IPS-15b (cell line): ENCODE results near the gene PGLYRP3.

Source experiments
- H3K27me3 ChIP-seq: one replicate; pipeline ENCODE4 v1.6.1; 2013; ENCODE audit warnings: low read length; ENCODE audit not compliant: control insufficient read depth, insufficient read depth
- H3K36me3 ChIP-seq: one replicate; pipeline ENCODE4 v1.6.1; 2013; ENCODE audit warnings: low read length; ENCODE audit not compliant: control insufficient read depth, insufficient read depth
- H3K4me1 ChIP-seq: one replicate; pipeline ENCODE4 v1.6.1; 2013; ENCODE audit warnings: mild to moderate bottlenecking, low read length; ENCODE audit not compliant: control insufficient read depth, insufficient read depth
- H3K4me3 ChIP-seq: one replicate; pipeline ENCODE4 v1.5.1; 2013; ENCODE audit warnings: low read depth, low read length
- H3K9ac ChIP-seq: one replicate; pipeline ENCODE4 v1.6.1; 2013; ENCODE audit warnings: low read depth, mild to moderate bottlenecking, low read length
- H3K9me3 ChIP-seq: one replicate; pipeline ENCODE4 v1.6.1; 2013; ENCODE audit warnings: mild to moderate bottlenecking, low read length; ENCODE audit not compliant: control insufficient read depth, insufficient read depth

Gene PGLYRP3

GRCh38 chr1:153262070-153262366, 50.7 kb downstream of the PGLYRP3 start:
- no peaks in the 10 kb centered on the region for H3K36me3 ChIP-seq
- H3K4me1 ChIP-seq: peaks cover 2% of the 10 kb centered on the region
- peaks cover 67% of the 10 kb centered on the region for H3K27me3 ChIP-seq
- no peak overlapping the region for H3K9ac ChIP-seq
- peak overlapping the region; percentile 56 for H3K4me3 ChIP-seq
- no peaks in the 10 kb centered on the region for H3K9me3 ChIP-seq

- H3K9me3 ChIP-seq: no peaks in the 10 kb centered on the region
- H3K9ac ChIP-seq: no peak overlapping the region
- peaks cover 67% of the 10 kb centered on the region for H3K27me3 ChIP-seq
- H3K36me3 ChIP-seq: no peaks in the 10 kb centered on the region
- peaks cover 2% of the 10 kb centered on the region for H3K4me1 ChIP-seq
- H3K4me3 ChIP-seq: peak overlapping the region; percentile 56
These were observed 51.3 kb downstream of the PGLYRP3 start for GRCh38 chr1:153261281-153262069.

GRCh38 chr1:153260585-153261280, 52.0 kb downstream of the PGLYRP3 start:
- no peak overlapping the region for H3K9ac ChIP-seq
- H3K9me3 ChIP-seq: no peaks in the 10 kb centered on the region
- H3K4me1 ChIP-seq: peaks cover 2% of the 10 kb centered on the region
- H3K36me3 ChIP-seq: no peaks in the 10 kb centered on the region
- peak overlapping the region; percentile 35 for H3K4me3 ChIP-seq
- peaks cover 70% of the 10 kb centered on the region for H3K27me3 ChIP-seq

GRCh38 chr1:153259387-153259786, 53.4 kb downstream of the PGLYRP3 start, which contains the start of gene LORICRIN:
Gene LORICRIN (plus strand): TSS chr1:153259687. CDS start chr1:153260950, 1,263 bp downstream.
- Histone ChIP-seq H3K36me3 (no peaks in the 10 kb centered on the region), H3K9me3 (no peaks in the 10 kb centered on the region), H3K9ac (no peak within 1 kb of the TSS), H3K4me1 (peaks cover 2% of the 10 kb centered on the region), H3K4me3 (peak within 1 kb of the TSS; percentile 35), H3K27me3 (peaks cover 60% of the 10 kb centered on the region)

- H3K4me1 ChIP-seq: no peaks in the 10 kb centered on the region
- no peaks in the 10 kb centered on the region for H3K9me3 ChIP-seq
- H3K27me3 ChIP-seq: peaks cover 14% of the 10 kb centered on the region
- no peaks in the 10 kb centered on the region for H3K36me3 ChIP-seq
- H3K9ac ChIP-seq: no peak overlapping the region
- no peak overlapping the region for H3K4me3 ChIP-seq
These were observed 59.1 kb downstream of the PGLYRP3 start for GRCh38 chr1:153253693-153254092.

- Histone ChIP-seq H3K36me3 (no peaks in the 10 kb centered on the region), H3K27me3 (peaks cover 7% of the 10 kb centered on the region), H3K9ac (no peak overlapping the region), H3K4me3 (no peak overlapping the region), H3K4me1 (no peaks in the 10 kb centered on the region), H3K9me3 (no peaks in the 10 kb centered on the region)
These were observed 59.7 kb downstream of the PGLYRP3 start for GRCh38 chr1:153253076-153253475.

- no peak overlapping the region for H3K9ac ChIP-seq
- no peaks in the 10 kb centered on the region for H3K4me1 ChIP-seq
- no peak overlapping the region for H3K4me3 ChIP-seq
- H3K36me3 ChIP-seq: no peaks in the 10 kb centered on the region
- H3K27me3 ChIP-seq: peaks cover 3% of the 10 kb centered on the region
- H3K9me3 ChIP-seq: no peaks in the 10 kb centered on the region
These were observed 60.8 kb downstream of the PGLYRP3 start for GRCh38 chr1:153251988-153252387.

- no peaks in the 10 kb centered on the region for H3K4me1 ChIP-seq
- peaks cover 3% of the 10 kb centered on the region for H3K27me3 ChIP-seq
- no peaks in the 10 kb centered on the region for H3K9me3 ChIP-seq
- H3K4me3 ChIP-seq: no peak overlapping the region
- H3K9ac ChIP-seq: no peak overlapping the region
- no peaks in the 10 kb centered on the region for H3K36me3 ChIP-seq
These were observed 61.2 kb downstream of the PGLYRP3 start for GRCh38 chr1:153251562-153251961.

GRCh38 chr1:153251087-153251486, 61.7 kb downstream of the PGLYRP3 start:
- no peaks in the 10 kb centered on the region for H3K4me1 ChIP-seq
- H3K9ac ChIP-seq: no peak overlapping the region

GRCh38 chr1:153250166-153250565, 62.6 kb downstream of the PGLYRP3 start:
- no peak overlapping the region for H3K4me3 ChIP-seq
- H3K9me3 ChIP-seq: no peaks in the 10 kb centered on the region
- H3K4me1 ChIP-seq: no peaks in the 10 kb centered on the region
- H3K9ac ChIP-seq: no peak overlapping the region
- no peaks in the 10 kb centered on the region for H3K27me3 ChIP-seq
- no peaks in the 10 kb centered on the region for H3K36me3 ChIP-seq

More at GRCh38 chr1:153251087-153251486, 61.7 kb downstream of the PGLYRP3 start:
- no peak overlapping the region for H3K4me3 ChIP-seq
- H3K36me3 ChIP-seq: no peaks in the 10 kb centered on the region
- H3K9me3 ChIP-seq: no peaks in the 10 kb centered on the region
- peaks cover 3% of the 10 kb centered on the region for H3K27me3 ChIP-seq

GRCh38 chr1:153248176-153248879, 64.4 kb downstream of the PGLYRP3 start:
- Histone ChIP-seq H3K27me3 (no peaks in the 10 kb centered on the region), H3K9me3 (no peaks in the 10 kb centered on the region), H3K4me1 (no peaks in the 10 kb centered on the region), H3K36me3 (no peaks in the 10 kb centered on the region), H3K4me3 (no peak overlapping the region), H3K9ac (no peak overlapping the region)
